Thymus (tissue), 11 donors: ENCODE measurements around the gene SERPINB4. TPM values are rescaled to one million over a fixed set of nuclear protein-coding genes. Genes with fewer than 3 reads are reported as not detected.
"Not testable (repeated sequence)": the region's sequence is repeated elsewhere in the genome, so short reads cannot be mapped to it uniquely, and the experiment has no call there.

Experiments
- DNase-seq, 9 donors: peaks; one replicate each; pipeline ENCODE4 v3.0.0-alpha.2; 2013; ENCODE audit warnings: low spot score in 9 of 9, low read depth in 6 of 9, missing footprints in 1 of 9
- H3K27ac ChIP-seq, 2 donors: one replicate each; pipeline ENCODE4 v1.5.1; 2013; ENCODE audit warnings: control low read depth in 1 of 2, low read depth in 1 of 2, low read length in 1 of 2, mild to moderate bottlenecking in 1 of 2, moderate library complexity in 1 of 2
- H3K27me3 ChIP-seq, 2 donors: one replicate each; pipeline ENCODE4 v1.5.1; 2013; ENCODE audit warnings: low read length in 1 of 2; ENCODE audit not compliant: control insufficient read depth in 2 of 2, insufficient read depth in 1 of 2
- H3K36me3 ChIP-seq, 2 donors: one replicate each; pipeline ENCODE4 v1.5.1; 2013; ENCODE audit warnings: low read length in 1 of 2, mild to moderate bottlenecking in 1 of 2, moderate library complexity in 1 of 2; ENCODE audit not compliant: control insufficient read depth in 2 of 2, insufficient read depth in 2 of 2
- H3K4me1 ChIP-seq, 2 donors: one replicate each; pipeline ENCODE4 v1.5.1; 2013; ENCODE audit warnings: low read length in 2 of 2; ENCODE audit not compliant: control insufficient read depth in 2 of 2, insufficient read depth in 2 of 2
- H3K4me3 ChIP-seq, 2 donors: one replicate each; pipeline ENCODE4 v1.5.1; 2013; ENCODE audit warnings: low read length in 2 of 2, control low read depth in 1 of 2, mild to moderate bottlenecking in 1 of 2
- H3K9me3 ChIP-seq, 2 donors: one replicate each; pipeline ENCODE4 v1.5.1; 2013; ENCODE audit warnings: low read length in 1 of 2, mild to moderate bottlenecking in 1 of 2; ENCODE audit not compliant: control insufficient read depth in 2 of 2, insufficient read depth in 1 of 2
- WGBS: extraction: QIAGEN DNeasy Blood & Tissue Kit; methylation state at CpG from one replicate; pipeline ENCODE4 v1.1.7; 2013; 5-methylcytosine and 5-hydroxymethylcytosine counted together
- polyA plus RNA-seq: library from polyadenylated mRNA; stranded (reverse); fragments of 200-250 nt; gene quantifications from one replicate; pipeline ENCODE4 v1.2.3, GENCODE V29; 2013
- total RNA-seq: library from RNA; stranded (reverse); fragments of 120-200 nt; gene quantifications from one replicate; pipeline ENCODE4 v1.2.4, GENCODE V29; 2013
- donor health status: healthy.

SERPINB4 gene
- total and polyA plus RNA-seq, 2 donors = 2.5 to 48.3 TPM

- H3K27me3 ChIP-seq, H3K9me3 ChIP-seq, H3K4me3 ChIP-seq, H3K4me1 ChIP-seq, H3K36me3 ChIP-seq, H3K27ac ChIP-seq, DNase-seq: not testable (repeated sequence)
- WGBS = 94% methylated on average over 4 of the region's 4 CpGs
These were observed 1.2 kb downstream of the SERPINB4 start for GRCh38 chr18:63642668-63643356.

GRCh38 chr18:63641157-63641680 lies 2.8 kb downstream of the SERPINB4 start:
- H3K9me3 ChIP-seq, H3K27me3 ChIP-seq, H3K4me3 ChIP-seq, H3K4me1 ChIP-seq, DNase-seq, H3K27ac ChIP-seq, H3K36me3 ChIP-seq: not testable (repeated sequence)
- WGBS = 95% methylated on average over 4 of the region's 4 CpGs

DNA sequence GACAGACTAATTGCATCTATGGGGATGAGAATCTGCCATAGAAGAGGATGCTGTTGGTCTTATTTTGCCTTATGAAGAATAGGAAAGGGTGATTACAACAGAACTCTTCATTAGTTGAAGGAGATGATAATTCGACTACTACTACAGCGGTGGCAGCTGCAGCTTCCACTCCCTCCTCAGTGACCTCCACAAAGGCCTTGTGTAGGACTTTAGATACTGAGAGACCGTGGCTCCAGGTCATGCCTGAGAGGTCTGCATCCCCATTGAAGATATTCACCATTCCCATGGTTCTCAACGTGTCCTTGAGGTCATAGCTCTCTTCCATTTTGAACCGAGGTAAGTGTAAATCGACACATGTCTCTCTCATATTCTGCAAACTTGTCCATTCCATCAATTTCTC lies 6.4 kb downstream of the SERPINB4 start:
- Histone ChIP-seq H3K4me1 (no peaks in the 10 kb centered on the region), H3K36me3 (no peaks in the 10 kb centered on the region), H3K27ac (no peak overlapping the region), H3K9me3 (no peaks in the 10 kb centered on the region), H3K27me3 (no peaks in the 10 kb centered on the region), H3K4me3 (no peak overlapping the region)
- WGBS = 87% methylated on average over 6 of the region's 6 CpGs
- DNase-seq = no peak

DNA sequence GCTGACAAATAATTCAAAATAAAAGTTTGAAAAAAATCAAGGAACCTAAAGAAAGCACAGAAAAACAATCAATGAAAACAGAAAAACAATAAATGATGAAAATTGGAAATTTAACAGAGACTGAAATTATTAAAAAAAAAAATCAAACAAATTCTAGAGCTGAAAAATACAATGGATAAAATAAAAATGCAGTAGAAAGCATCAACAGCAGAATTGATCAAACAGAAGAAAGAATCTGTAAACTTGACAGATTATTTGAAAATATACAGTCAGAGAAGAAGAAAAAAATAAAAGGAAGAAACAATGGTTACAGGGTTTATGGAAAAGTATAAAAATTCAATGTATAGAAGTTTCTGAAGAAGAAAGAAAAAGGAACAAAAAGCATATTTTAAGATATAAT lies 16.2 kb downstream of the SERPINB4 start:
- Histone ChIP-seq H3K27ac (no peak overlapping the region), H3K4me1 (no peaks in the 10 kb centered on the region), H3K9me3 (peaks cover 1 to 20% of the 10 kb centered on the region in 2 donors), H3K27me3 (no peaks in the 10 kb centered on the region), H3K36me3 (no peaks in the 10 kb centered on the region), H3K4me3 (no peak overlapping the region)
- DNase-seq = no peak

GRCh38 chr18:63626431-63626830 lies 17.6 kb downstream of the SERPINB4 start:
- 84% methylated on average over 4 of the region's 4 CpGs for WGBS
- no peaks in the 10 kb centered on the region for H3K36me3 ChIP-seq
- peaks cover 1 to 20% of the 10 kb centered on the region in 2 donors for H3K9me3 ChIP-seq
- no peak overlapping the region for H3K27ac ChIP-seq
- no peaks in the 10 kb centered on the region for H3K4me1 ChIP-seq
- H3K27me3 ChIP-seq = no peaks in the 10 kb centered on the region
- H3K4me3 ChIP-seq = no peak overlapping the region
- DNase-seq = no peak

GRCh38 chr18:63624863-63625262 lies 19.2 kb downstream of the SERPINB4 start:
- Histone ChIP-seq H3K36me3 (no peaks in the 10 kb centered on the region), H3K9me3 (peaks cover 1 to 20% of the 10 kb centered on the region in 2 donors), H3K27me3 (no peaks in the 10 kb centered on the region), H3K27ac (no peak overlapping the region), H3K4me3 (no peak overlapping the region), H3K4me1 (no peaks in the 10 kb centered on the region)
- WGBS = 92% methylated on average over 3 of the region's 3 CpGs
- DNase-seq = no peak

GRCh38 chr18:63619661-63620060 lies 24.4 kb downstream of the SERPINB4 start:
- no peaks in the 10 kb centered on the region for H3K36me3 ChIP-seq
- H3K9me3 ChIP-seq = peaks cover 1 to 3% of the 10 kb centered on the region in 2 donors
- H3K27ac ChIP-seq = no peak overlapping the region
- no peak overlapping the region for H3K4me3 ChIP-seq
- 93% methylated on average over 3 of the region's 3 CpGs for WGBS
- no peak for DNase-seq
- H3K27me3 ChIP-seq = no peaks in the 10 kb centered on the region
- no peaks in the 10 kb centered on the region for H3K4me1 ChIP-seq

DNA sequence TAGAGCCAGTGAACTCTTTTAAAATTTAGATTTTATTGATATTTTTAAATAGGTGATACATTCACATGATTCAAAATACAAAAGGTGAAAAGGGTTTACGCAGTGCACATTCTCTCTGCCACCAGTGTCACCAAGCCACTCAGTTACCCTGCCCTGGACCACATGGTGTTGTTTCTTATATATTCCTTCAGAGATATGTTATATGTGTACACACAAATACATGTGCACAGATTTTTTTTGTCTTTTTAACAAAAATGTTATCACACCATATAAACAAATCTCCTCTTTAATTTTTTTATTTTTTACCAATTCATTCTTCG lies 26.2 kb downstream of the SERPINB4 start:
- no peak overlapping the region for H3K27ac ChIP-seq
- DNase-seq = no peak
- H3K36me3 ChIP-seq = no peaks in the 10 kb centered on the region
- no peaks in the 10 kb centered on the region for H3K9me3 ChIP-seq
- WGBS = 96% methylated on average over 2 of the region's 2 CpGs
- H3K4me3 ChIP-seq = no peak overlapping the region
- H3K4me1 ChIP-seq = no peaks in the 10 kb centered on the region
- H3K27me3 ChIP-seq = no peaks in the 10 kb centered on the region

- Histone ChIP-seq H3K27ac (no peak overlapping the region), H3K4me1 (no peaks in the 10 kb centered on the region), H3K9me3 (no peaks in the 10 kb centered on the region), H3K4me3 (no peak overlapping the region), H3K36me3 (no peaks in the 10 kb centered on the region), H3K27me3 (no peaks in the 10 kb centered on the region)
- 73% methylated on average over 3 of the region's 3 CpGs for WGBS
- no peak for DNase-seq
These were observed 26.8 kb downstream of the SERPINB4 start for GRCh38 chr18:63617049-63617914.
